Adrenal gland (tissue), 5 donors: ENCODE data around the gene MYADM.

Experiments
- POLR2A ChIP-seq, 2 donors: fragments of 450-650 bp; IDR thresholded peaks; one replicate each; pipeline ENCODE4 v1.6.1; 2017; ENCODE audit warnings: antibody characterized with exemption in 2 of 2, mild to moderate bottlenecking in 2 of 2, moderate library complexity in 1 of 2
- TF ChIP-seq, protein P1 (sequence below), 6 experiments: fragments of 450-650 bp in 4 of 6; fragments of 200-600 bp in 2 of 6; sonication (generic) in 1 of 6; IDR thresholded peaks; 1 replicate in 5 of 6; 2 replicates in 1 of 6; pipeline versions ENCODE4 v1.5.1 to v1.8.0; 2016 to 2021; ENCODE audit warnings: antibody characterized with exemption in 6 of 6, mild to moderate bottlenecking in 2 of 6, moderate library complexity in 1 of 6
- donor health status: DM: no; HTN: no; CAD: no.

DNA sequence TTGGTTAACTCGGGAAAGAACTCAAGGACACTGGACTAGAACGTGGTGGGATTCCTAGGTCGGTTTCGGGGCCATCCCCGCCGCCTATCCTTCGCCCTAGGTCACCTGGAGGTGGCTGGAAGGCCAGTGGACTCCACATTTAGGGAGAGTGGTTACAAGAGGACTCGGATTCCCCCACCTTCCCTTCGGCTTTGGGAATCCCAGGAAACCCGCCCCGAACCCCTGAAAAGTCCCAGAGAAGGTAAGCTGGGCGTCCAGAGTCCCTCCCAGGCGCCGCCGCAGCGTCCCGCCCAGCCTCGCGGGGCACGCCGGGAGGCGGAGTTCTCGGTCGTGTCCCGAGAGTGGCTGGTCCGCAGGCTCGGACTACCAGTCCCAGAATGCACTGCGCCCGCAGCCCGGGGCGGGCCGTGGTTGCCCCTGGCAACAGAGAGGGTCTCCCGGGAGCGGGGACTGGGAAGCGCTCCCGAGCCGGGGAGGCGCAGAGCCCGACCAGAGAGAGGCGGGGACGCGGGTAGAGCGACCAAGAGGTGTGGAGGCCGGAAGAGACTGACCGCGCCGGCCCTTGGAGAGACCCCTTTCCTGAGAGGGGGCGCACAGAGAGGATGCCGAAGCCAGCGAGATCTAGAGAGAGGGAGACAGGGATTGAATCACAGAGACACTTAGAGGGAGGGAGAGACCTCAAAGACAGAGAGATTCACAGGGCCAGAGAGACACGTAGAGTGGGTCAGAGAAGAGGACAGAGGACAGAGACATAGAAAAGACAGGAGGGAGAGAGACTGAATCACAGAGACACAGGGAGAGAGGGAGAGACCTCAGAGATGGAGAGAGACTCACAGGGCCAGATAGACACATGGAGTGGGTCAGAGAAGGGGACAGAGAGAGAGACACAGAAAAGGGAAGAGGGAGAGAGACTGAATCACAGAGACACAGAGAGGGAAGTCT lies 11.7 kb downstream of the MYADM start:
- TF ChIP-seq, protein P1, sequence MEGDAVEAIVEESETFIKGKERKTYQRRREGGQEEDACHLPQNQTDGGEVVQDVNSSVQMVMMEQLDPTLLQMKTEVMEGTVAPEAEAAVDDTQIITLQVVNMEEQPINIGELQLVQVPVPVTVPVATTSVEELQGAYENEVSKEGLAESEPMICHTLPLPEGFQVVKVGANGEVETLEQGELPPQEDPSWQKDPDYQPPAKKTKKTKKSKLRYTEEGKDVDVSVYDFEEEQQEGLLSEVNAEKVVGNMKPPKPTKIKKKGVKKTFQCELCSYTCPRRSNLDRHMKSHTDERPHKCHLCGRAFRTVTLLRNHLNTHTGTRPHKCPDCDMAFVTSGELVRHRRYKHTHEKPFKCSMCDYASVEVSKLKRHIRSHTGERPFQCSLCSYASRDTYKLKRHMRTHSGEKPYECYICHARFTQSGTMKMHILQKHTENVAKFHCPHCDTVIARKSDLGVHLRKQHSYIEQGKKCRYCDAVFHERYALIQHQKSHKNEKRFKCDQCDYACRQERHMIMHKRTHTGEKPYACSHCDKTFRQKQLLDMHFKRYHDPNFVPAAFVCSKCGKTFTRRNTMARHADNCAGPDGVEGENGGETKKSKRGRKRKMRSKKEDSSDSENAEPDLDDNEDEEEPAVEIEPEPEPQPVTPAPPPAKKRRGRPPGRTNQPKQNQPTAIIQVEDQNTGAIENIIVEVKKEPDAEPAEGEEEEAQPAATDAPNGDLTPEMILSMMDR (IDR thresholded peaks at IDR 0.05), result no peak
- TF ChIP-seq POLR2A (IDR thresholded peaks at IDR 0.05), result no peak
